IMR-90 (cell line): Measurements from ENCODE around the gene ATG5. TPM values are rescaled to one million over a fixed set of nuclear protein-coding genes. Genes with fewer than 3 reads are reported as not detected.

Experiments used
- ATAC-seq: fragments of 200-7000 bp; cut with Tn5 transposase; 2 replicates; pipeline ENCODE4 v1.9.1; 2020; ENCODE audit warnings: low read depth, mild to moderate bottlenecking, moderate library complexity
- BruUV-seq: library from RNA; stranded (reverse); fragments of 400-500 nt; replicated peaks from 2 replicates; lab custom pipeline; 2021; lab: Mats Ljungman, UMichigan
- CTCF ChIA-PET: fragments of 300-600 bp; formaldehyde crosslinking; extraction: SDS; loops from one replicate; lab custom pipeline; 2021; ENCODE audit warnings: antibody characterized with exemption; lab: Yijun Ruan, JAX
- POLR2A ChIA-PET: fragments of 300-600 bp; sonication (Branson Sonifier 250); formaldehyde crosslinking; loops from one replicate; lab custom pipeline; 2022; ENCODE audit warnings: antibody characterized with exemption; ENCODE audit not compliant: unreplicated experiment; lab: Charles Lee
- DNase-seq: peaks from one replicate; pipeline ENCODE4 v3.0.0; 2013
- H2AFZ ChIP-seq: replicated peaks from 2 replicates; pipeline ENCODE3; 2013; ENCODE audit warnings: low read length, mild to moderate bottlenecking; ENCODE audit not compliant: poor library complexity
- H2AK5ac ChIP-seq: 2 replicates; pipeline ENCODE4 v1.6.1; 2013; ENCODE audit warnings: low read depth, low read length, inconsistent platforms
- H2AK9ac ChIP-seq: replicated peaks from 2 replicates; pipeline ENCODE3; 2013; ENCODE audit warnings: mild to moderate bottlenecking, low read depth, low read length, moderate library complexity; ENCODE audit not compliant: poor library complexity
- H2BK120ac ChIP-seq: 2 replicates; pipeline ENCODE4 v1.6.1; 2013; ENCODE audit warnings: low read depth, low read length, inconsistent platforms
- H2BK15ac ChIP-seq: 3 replicates; pipeline ENCODE4 v1.6.1; 2013; ENCODE audit warnings: low read depth, low read length, inconsistent platforms
- H2BK20ac ChIP-seq: 2 replicates; pipeline ENCODE4 v1.6.1; 2013; ENCODE audit warnings: low read depth, mild to moderate bottlenecking, inconsistent platforms, low read length, moderate library complexity
- H2BK5ac ChIP-seq: 2 replicates; pipeline ENCODE4 v1.6.1; 2013; ENCODE audit warnings: mild to moderate bottlenecking, low read depth, low read length, inconsistent platforms; ENCODE audit not compliant: poor library complexity, severe bottlenecking
- H3K14ac ChIP-seq: replicated peaks from 2 replicates; pipeline ENCODE4 v1.6.1; 2013; ENCODE audit warnings: low read depth, low read length, inconsistent platforms
- H3K18ac ChIP-seq: 2 replicates; pipeline ENCODE4 v1.6.1; 2013; ENCODE audit warnings: low read depth, low read length, control low read depth
- H3K23ac ChIP-seq: 2 replicates; pipeline ENCODE4 v1.6.1; 2013; ENCODE audit warnings: low read depth, low read length, inconsistent platforms
- H3K27ac ChIP-seq: 2 replicates; pipeline ENCODE4 v1.5.1; 2013; ENCODE audit warnings: mild to moderate bottlenecking, control low read depth, low read length; ENCODE audit not compliant: insufficient read depth
- H3K27me3 ChIP-seq: 2 replicates; pipeline ENCODE4 v1.6.1; 2013; ENCODE audit warnings: low read length; ENCODE audit not compliant: control insufficient read depth, insufficient read depth
- H3K36me3 ChIP-seq: 2 replicates; pipeline ENCODE4 v1.6.1; 2013; ENCODE audit warnings: low read length, mixed read lengths; ENCODE audit not compliant: control insufficient read depth, insufficient read depth
- H3K4ac ChIP-seq: 2 replicates; pipeline ENCODE4 v1.6.1; 2013; ENCODE audit warnings: low read depth, low read length, inconsistent platforms
- H3K4me1 ChIP-seq: 2 replicates; pipeline ENCODE4 v1.6.1; 2013; ENCODE audit warnings: low read length, mixed read lengths; ENCODE audit not compliant: control insufficient read depth, insufficient read depth
- H3K4me2 ChIP-seq: 2 replicates; pipeline ENCODE4 v1.6.1; 2013; ENCODE audit warnings: low read depth, mild to moderate bottlenecking, control low read depth, low read length, moderate library complexity
- H3K4me3 ChIP-seq: 2 replicates; pipeline ENCODE4 v1.5.1; 2013; ENCODE audit warnings: low read depth, mild to moderate bottlenecking, control low read depth, low read length, moderate library complexity; ENCODE audit not compliant: insufficient read depth
- H3K56ac ChIP-seq: 2 replicates; pipeline ENCODE4 v1.6.1; 2013; ENCODE audit warnings: low read length, inconsistent platforms; ENCODE audit not compliant: insufficient read depth; ENCODE audit errors: extremely low read depth
- H3K79me1 ChIP-seq, 2 experiments: 2 replicates each; pipeline ENCODE4 v1.6.1; 2013; ENCODE audit warnings: low read length in 2 of 2, inconsistent platforms in 1 of 2, low read depth in 1 of 2
- H3K9ac ChIP-seq: 2 replicates; pipeline ENCODE4 v1.6.1; 2013; ENCODE audit warnings: low read depth, low read length, control low read depth
- H3K9me1 ChIP-seq: 2 replicates; pipeline ENCODE4 v1.6.1; 2013; ENCODE audit warnings: low read length, inconsistent platforms; ENCODE audit not compliant: insufficient read depth
- H3K9me3 ChIP-seq: 2 replicates; pipeline ENCODE4 v1.6.1; 2013; ENCODE audit warnings: low read length; ENCODE audit not compliant: control insufficient read depth, insufficient read depth
- H4K20me1 ChIP-seq: 2 replicates; pipeline ENCODE4 v1.6.1; 2013; ENCODE audit warnings: low read length, inconsistent platforms; ENCODE audit not compliant: insufficient read depth
- H4K5ac ChIP-seq: 2 replicates; pipeline ENCODE4 v1.6.1; 2013; ENCODE audit warnings: mild to moderate bottlenecking, low read depth, low read length, control low read depth
- H4K8ac ChIP-seq, 2 experiments: 2 replicates each; pipeline ENCODE4 v1.6.1; 2013; ENCODE audit warnings: low read depth in 2 of 2, low read length in 2 of 2, control low read depth in 1 of 2, inconsistent platforms in 1 of 2
- H4K91ac ChIP-seq: 2 replicates; pipeline ENCODE4 v1.6.1; 2013; ENCODE audit warnings: low read depth, low read length, inconsistent platforms; ENCODE audit not compliant: insufficient read depth
- NFE2L2 ChIP-seq: fragments of 150-350 bp; IDR thresholded peaks from 2 replicates; pipeline ENCODE4 v1.6.1; 2016; ENCODE audit warnings: low read depth, mild to moderate bottlenecking, low read length
- RAD21 ChIP-seq: IDR thresholded peaks from 2 replicates; pipeline ENCODE4 v1.6.1; 2012; ENCODE audit warnings: low read length, improper control_type of control experiment
- WGBS, 2 experiments: methylation state at CpG; one replicate each; pipeline versions ENCODE4 v1.1.5 to v1.1.7; 2013; ENCODE audit warnings: missing lambda C conversion rate in 2 of 2; ENCODE audit not compliant: insufficient read length in 1 of 2; ENCODE audit errors: extremely low coverage in 2 of 2; 5-methylcytosine and 5-hydroxymethylcytosine counted together
- dilution Hi-C: fragments of 300-500 bp; cut with HindIII; formaldehyde crosslinking; loops from one replicate; pipeline ENCODE4 v1.14.3; 2018; ENCODE audit warnings: low sequenced_read_pairs; ENCODE audit not compliant: unreplicated experiment
- in situ Hi-C: fragments of 300-500 bp; cut with MboI; formaldehyde crosslinking; loops from 3 replicates; pipeline ENCODE4 v1.14.3; 2019; ENCODE audit warnings: low sequenced_read_pairs, inconsistent platforms, mixed read lengths
- intact Hi-C: fragments of 100-400 bp; cut with micrococcal nuclease; formaldehyde crosslinking; loops from 2 replicates; pipeline ENCODE4 v1.10.0; 2022
- polyA plus RNA-seq, 3 experiments: library from polyadenylated mRNA; depleted of rRNA; stranded (reverse); fragments of >200 nt; gene quantifications; 2 replicates each; pipeline ENCODE4 v1.2.3, GENCODE V29; 2012; ENCODE audit warnings: low replicate concordance in 1 of 3
- total RNA-seq: library from RNA; depleted of rRNA; stranded (reverse); fragments of >200 nt; gene quantifications from 2 replicates; pipeline ENCODE4 v1.2.3, GENCODE V29; 2012

The ATG5 gene
- total and polyA plus RNA-seq, 2 of the 4 experiments (the other 2 are of a cell fraction): 13.5 to 28.0 TPM

GRCh38 chr6:106256201-106256968 lies 69.2 kb downstream of the ATG5 start:
- Histone ChIP-seq H2BK15ac (no peak overlapping the region), H3K36me3 (no peaks in the 10 kb centered on the region), H2BK20ac (no peak overlapping the region), H3K4ac (no peak overlapping the region), H3K56ac (no peak overlapping the region), H4K5ac (no peak overlapping the region), H2AK5ac (no peak overlapping the region), H3K4me2 (no peak overlapping the region), H3K23ac (no peak overlapping the region), H3K79me1 (peaks cover 7 to 47% of the 10 kb centered on the region in 2 experiments; a peak in 3 of 4 replicates), H3K27me3 (no peaks in the 10 kb centered on the region), H3K18ac (no peak overlapping the region), H2BK120ac (no peak overlapping the region), H4K20me1 (peaks cover 14% of the 10 kb centered on the region; the same call in 1 of the 2 replicates), H3K9ac (no peak overlapping the region), H4K8ac (no peak overlapping the region), H3K4me1 (peaks cover 13% of the 10 kb centered on the region), H2BK5ac (no peak overlapping the region), H2AK9ac (no peak overlapping the region), H3K14ac (no peak overlapping the region), H4K91ac (no peak overlapping the region), H3K9me1 (peaks cover 5% of the 10 kb centered on the region), H2AFZ (no peak overlapping the region), H3K9me3 (no peaks in the 10 kb centered on the region), H3K4me3 (no peak overlapping the region), H3K27ac (no peak overlapping the region)
- POLR2A ChIA-PET: no interaction called here
- intact Hi-C loops: no loop called here
- dilution Hi-C loops: no loop called here
- ATAC-seq (peak; percentile 76), DNase-seq (peak; percentile 72)
- TF ChIP-seq RAD21: no peak
- TF ChIP-seq NFE2L2: no peak
- in situ Hi-C loops: no loop called here
- WGBS, 2 experiments: no CpG with 5 or more reads among the region's 4 CpGs
- no TSS peak for BruUV-seq
- CTCF ChIA-PET: interaction anchor here (1.4 to 2.4 kb wide), 2 partner anchors 18 to 33 kb away, joined by 4 to 8 read pairs; no protein-coding TSS in a partner anchor
